ENCODE measurements around the gene TMEM259.
"Not testable (repeated sequence)": the region's sequence is repeated elsewhere in the genome, so short reads cannot be mapped to it uniquely, and the experiment has no call there.

TMEM259 gene

GRCh38 chr19:1038978-1039645 is 18.2 kb upstream of the TMEM259 start:
- DNase-seq = no peak

GRCh38 chr19:1037621-1038064 is 16.7 kb upstream of the TMEM259 start:
- no peak for DNase-seq

GRCh38 chr19:1035998-1036621 is 15.2 kb upstream of the TMEM259 start:
- no peak for DNase-seq

- no peak for DNase-seq
Observed at GRCh38 chr19:1032264-1032867, 11.4 kb upstream of the TMEM259 start.

GRCh38 chr19:1028062-1028926 is 7.4 kb upstream of the TMEM259 start:
- DNase-seq = no peak

DNA sequence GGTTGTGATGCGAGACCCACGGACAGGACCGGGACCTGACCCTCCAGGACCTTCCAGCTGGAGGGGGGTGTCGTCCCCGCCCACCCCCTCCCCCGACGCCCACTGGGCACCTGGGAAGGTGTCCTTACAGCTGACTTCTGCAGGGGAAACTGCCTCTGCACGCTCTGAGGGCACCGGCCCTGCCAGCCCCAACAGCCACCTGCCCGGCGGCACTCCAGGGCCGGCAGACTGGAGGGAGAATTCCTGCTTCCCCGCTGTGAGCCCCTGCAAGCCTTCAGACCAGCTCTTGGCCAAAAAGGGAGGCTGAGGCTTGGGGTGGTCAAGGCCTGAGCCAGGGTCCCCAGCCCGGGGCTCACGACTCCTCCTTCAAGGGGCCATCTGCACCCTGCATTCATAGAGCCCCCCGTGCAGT is 6.7 kb upstream of the TMEM259 start:
- no peak for DNase-seq

GRCh38 chr19:1026783-1027649 is 6.1 kb upstream of the TMEM259 start:
- DNase-seq = no peak

DNA sequence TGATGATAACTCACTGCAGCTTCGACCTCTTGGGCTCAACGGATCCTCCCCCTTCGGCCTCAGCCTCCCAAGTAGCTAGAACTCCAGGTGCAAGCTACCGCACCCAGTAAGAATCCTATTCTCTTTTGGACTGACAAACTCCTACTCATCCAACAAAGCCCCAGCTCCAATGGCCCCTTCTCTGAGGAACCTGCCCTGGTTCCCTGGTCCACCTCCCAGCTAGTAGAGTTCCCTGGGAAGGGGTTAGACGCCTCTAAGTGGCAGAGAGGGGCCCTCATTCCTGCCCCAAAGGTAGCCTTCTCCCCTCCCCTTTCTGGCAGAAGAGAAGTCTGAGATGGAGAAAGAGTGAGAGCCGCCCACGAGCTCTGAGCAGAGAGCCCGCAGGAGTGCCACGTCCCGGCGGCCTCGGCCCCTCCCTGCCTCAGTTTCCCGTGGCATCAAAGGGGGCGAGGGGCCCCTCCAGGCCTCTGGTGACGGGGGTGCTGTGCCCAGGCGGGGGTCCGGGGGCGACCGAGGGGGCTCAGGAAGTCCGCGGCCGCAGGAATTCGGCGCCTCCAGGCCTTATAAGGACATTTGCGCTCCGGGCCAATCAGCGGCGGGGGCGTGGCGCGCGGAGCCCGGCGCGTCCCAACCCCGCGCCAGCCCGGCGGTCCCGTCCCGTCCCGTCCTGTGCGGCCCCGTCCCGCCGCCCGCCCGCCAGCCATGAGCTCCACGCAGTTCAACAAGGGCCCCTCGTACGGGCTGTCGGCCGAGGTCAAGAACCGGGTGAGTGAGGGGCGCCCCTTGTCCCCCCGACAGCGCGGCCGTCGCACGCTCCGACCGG is 5.2 kb upstream of the TMEM259 start, which contains the start of gene CNN2:
Gene CNN2 (plus strand): TSS at position 649 of the 823 bp plus-strand sequence. CDS start 54 bp downstream, at position 703.
- DNase-seq = no peak

DNA sequence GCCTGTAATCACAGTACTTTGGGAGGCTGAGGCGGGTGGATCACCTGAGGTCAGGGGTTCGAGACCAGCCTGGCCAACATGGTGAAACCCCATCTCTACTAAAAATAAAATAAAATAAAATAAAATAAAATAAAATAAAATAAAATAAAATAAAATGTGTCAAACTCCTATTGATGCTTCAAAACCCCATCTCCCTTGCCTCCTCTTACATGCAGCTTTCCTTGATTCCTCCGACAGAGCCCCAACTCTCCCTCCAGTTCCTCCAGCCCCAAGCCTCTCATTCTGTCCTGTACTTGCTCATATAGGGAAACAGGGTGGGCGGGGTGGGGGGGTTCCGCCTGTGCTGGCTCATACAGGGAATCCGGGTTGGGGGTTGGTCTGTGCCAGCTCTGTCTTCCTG is 4.2 kb upstream of the TMEM259 start:
- DNase-seq = not testable (repeated sequence)

DNA sequence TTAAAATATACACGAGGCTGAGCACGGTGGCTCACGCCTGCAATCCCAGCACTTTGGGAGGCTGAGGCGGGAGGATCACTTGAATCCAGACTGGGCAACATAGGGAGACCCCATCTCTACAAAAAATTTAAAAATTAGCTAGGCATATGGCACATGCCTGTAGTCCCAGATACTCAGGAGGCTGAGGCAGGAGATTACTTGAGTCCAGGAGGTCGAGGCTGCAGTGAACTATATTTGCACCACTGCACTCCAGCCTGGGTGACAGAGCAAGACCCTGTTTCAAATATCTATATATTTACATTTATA is 2.9 kb upstream of the TMEM259 start:
- DNase-seq = not testable (repeated sequence)

DNA sequence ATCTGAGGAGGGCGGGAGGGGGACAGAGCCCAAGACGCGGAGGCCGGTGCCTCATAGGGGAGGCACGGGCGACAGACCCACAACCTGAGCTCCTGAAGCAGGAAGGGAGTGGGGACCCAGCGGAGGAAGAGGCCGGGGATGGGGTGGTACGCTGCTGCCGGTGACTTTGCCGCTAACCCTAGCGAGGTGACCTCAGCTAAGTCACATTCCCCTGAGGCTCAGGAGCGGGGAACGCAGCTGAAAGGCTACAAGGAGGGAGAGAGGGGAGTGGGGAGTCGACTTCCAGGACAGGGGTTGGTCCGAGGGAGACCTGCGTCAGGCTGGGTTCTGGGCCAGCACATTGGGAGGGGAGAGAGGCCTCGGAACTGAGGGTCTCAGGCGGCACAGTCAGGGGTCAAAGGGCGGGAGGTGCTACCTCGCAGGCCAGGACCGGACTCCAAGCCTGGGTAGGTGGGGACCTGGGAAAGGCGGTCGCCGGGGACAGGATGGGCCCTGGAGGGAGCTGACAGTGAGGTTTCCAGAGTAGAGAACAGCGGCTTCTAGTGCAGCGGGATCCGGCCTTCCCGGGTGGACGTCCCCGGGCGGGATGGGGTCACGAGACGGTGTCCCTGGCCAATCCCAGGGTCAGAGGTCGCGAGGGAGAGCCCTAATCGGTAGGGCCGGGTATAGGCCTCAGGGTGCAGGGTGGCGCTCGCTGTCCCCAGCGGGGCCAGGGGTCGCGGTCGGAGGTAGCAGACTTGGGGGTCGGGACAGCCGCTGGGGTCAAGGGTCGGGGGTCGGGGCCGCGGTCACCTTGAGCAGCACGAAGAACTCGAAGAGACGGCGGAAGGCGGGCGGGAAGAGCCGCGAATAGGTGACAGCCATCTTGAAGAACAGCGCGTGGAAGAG is 699 bp downstream of the TMEM259 start:
- no peak for DNase-seq

- no peak for DNase-seq
Observed at GRCh38 chr19:1019616-1019961, 1.3 kb downstream of the TMEM259 start.

GRCh38 chr19:1018932-1019615 is 1.8 kb downstream of the TMEM259 start:
- no peak for DNase-seq

DNA sequence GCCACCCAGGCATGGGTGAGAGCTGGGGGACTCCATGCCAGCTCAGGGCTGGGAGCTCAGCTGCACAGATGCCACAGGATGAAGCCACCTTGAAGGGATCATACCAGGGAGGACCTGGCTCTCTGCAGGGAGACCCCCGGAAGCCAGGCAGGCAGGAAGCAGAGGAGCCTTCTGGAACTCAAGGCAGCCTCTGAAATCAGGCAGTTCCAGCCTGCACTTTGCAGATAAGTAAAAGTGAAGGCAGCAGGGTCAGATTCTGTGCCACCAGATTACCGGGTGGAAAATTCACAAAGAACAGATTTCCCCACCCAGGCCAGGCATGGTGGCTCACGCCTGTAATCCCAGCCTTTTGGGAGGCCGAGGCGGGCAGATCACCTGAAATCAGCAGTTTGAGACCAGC is 2.5 kb downstream of the TMEM259 start:
- no peak for DNase-seq

DNA sequence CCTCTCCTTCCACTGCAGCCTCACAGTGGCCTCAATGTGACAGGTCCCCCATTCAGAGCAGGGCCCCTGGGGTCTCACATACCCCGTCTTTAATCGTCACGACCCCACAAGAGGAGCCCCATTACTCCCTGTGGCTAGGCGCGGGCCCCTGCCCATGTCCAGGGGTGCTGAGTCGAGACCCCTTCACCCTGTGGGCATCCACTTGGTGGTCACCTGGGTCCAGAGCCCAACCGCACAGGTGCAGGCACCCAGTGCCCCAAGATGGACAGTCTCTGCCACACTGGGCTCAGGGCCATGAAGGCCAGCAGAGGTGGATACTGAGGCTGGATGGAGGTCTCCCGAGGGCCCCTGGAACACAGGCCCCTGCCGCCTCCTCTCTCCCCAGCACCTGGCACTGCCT is 3.0 kb downstream of the TMEM259 start:
- DNase-seq = no peak

GRCh38 chr19:1017115-1017905 is 3.6 kb downstream of the TMEM259 start:
- no peak for DNase-seq

DNA sequence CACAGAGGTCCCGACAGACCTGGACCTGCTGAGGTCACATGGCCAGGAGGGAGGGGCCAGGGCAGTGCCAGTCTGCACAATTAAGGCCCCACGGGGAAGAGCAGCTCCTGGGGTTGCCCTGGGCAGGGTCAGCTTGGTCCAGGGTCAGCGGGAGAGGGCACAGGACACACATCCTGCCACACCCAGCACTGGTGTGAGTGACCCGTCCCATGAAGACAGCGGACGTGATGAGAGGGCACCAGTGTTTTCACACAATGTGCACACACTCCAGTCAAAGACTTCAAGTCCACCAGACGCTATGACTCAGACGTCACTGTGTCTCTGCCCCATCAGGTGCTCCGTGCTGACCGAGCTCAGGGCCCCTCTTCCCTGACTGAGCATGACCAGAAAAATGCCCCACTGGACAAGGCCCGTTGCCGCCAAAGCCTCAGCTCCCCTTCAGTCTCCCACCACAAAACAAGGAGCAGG is 4.2 kb downstream of the TMEM259 start:
- DNase-seq = no peak

GRCh38 chr19:1015782-1016646 is 4.9 kb downstream of the TMEM259 start:
- DNase-seq = no peak

Data from GF-D8 (cell line).